ENCODE data around the gene ABCA4.

ABCA4 gene

GRCh38 chr1:93958032-93958725 is 162.8 kb downstream of the ABCA4 start:
- TF ChIP-seq EGR1 (IDR thresholded peaks at IDR 0.05) (no peak), FOXM1 (IDR thresholded peaks at IDR 0.05; ENCODE audit: borderline replicate concordance, low read depth) (no peak), YY1 (IDR thresholded peaks at IDR 0.05; ENCODE audit: low read depth) (no peak), CEBPB (IDR thresholded peaks at IDR 0.05) (no peak), RAD21 (IDR thresholded peaks at IDR 0.05; ENCODE audit: low read depth) (no peak), ZBTB7A (IDR thresholded peaks at IDR 0.05; ENCODE audit: low read depth) (no peak)
- TF ChIP-seq, protein P1, sequence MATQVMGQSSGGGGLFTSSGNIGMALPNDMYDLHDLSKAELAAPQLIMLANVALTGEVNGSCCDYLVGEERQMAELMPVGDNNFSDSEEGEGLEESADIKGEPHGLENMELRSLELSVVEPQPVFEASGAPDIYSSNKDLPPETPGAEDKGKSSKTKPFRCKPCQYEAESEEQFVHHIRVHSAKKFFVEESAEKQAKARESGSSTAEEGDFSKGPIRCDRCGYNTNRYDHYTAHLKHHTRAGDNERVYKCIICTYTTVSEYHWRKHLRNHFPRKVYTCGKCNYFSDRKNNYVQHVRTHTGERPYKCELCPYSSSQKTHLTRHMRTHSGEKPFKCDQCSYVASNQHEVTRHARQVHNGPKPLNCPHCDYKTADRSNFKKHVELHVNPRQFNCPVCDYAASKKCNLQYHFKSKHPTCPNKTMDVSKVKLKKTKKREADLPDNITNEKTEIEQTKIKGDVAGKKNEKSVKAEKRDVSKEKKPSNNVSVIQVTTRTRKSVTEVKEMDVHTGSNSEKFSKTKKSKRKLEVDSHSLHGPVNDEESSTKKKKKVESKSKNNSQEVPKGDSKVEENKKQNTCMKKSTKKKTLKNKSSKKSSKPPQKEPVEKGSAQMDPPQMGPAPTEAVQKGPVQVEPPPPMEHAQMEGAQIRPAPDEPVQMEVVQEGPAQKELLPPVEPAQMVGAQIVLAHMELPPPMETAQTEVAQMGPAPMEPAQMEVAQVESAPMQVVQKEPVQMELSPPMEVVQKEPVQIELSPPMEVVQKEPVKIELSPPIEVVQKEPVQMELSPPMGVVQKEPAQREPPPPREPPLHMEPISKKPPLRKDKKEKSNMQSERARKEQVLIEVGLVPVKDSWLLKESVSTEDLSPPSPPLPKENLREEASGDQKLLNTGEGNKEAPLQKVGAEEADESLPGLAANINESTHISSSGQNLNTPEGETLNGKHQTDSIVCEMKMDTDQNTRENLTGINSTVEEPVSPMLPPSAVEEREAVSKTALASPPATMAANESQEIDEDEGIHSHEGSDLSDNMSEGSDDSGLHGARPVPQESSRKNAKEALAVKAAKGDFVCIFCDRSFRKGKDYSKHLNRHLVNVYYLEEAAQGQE (IDR thresholded peaks at IDR 0.05; ENCODE audit: low read depth): no peak

GRCh38 chr1:93955765-93956164 is 165.2 kb downstream of the ABCA4 start:
- TF ChIP-seq ZBTB7A (IDR thresholded peaks at IDR 0.05; ENCODE audit: low read depth): no peak
- TF ChIP-seq EP300 (IDR thresholded peaks at IDR 0.05; ENCODE audit: borderline replicate concordance): no peak
- no peak for TF ChIP-seq TAF1 (IDR thresholded peaks at IDR 0.05; ENCODE audit: low read depth)
- TF ChIP-seq USF1 (IDR thresholded peaks at IDR 0.05): no peak
